Right hindlimb (tissue), 1 donor: Measurements from ENCODE around the gene ARV1.
A peak's percentile ranks its signal among the peaks of the same experiment; 100 is the strongest.
"Not testable (repeated sequence)": the region's sequence is repeated elsewhere in the genome, so short reads cannot be mapped to it uniquely, and the experiment has no call there.

Experiments
- DNase-seq: peaks from one replicate; pipeline ENCODE4 v3.0.0-alpha.2; 2018

The ARV1 gene

DNA sequence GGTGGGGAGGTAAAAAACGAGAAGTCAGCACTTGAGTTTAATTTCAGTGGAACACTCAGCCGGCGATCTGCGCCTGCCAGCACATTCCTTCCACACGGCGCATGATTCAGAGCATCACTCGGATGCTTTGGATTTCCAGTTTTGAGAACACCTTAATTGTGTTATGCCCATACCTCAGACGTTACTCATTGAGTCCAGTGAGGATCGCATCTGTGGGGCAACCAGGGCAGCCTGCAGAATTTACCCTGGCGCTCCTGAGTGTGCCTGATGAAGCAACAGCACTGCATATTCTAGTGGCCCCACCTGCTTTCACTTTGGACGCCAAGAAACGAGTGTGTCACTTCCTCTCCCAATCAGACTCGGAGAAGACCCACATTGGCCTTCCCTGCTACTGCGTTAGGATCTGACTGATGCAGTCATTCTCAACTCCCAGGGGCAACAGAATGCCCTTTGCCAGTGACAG lies 41.3 kb downstream of the ARV1 start:
- no peak for DNase-seq

DNA sequence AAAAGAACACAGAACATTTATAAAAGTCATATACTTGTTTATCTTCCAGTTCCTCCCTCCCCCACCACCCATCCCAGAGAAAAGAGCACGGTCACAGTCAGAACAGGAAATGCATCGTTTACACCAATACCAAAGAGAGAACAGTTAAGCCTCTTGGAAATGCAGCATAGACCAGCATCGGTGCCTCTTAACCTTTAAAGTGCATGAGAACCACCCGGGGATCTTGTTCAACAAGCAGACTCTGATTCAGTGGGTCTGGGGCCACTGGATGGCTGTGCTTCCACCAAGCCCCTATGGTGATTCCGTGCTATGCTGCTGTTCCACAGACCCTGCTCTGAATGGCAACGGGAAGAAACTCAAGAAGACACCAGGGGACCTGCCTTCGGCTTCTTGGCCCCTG lies 41.9 kb downstream of the ARV1 start:
- DNase-seq: no peak

DNA sequence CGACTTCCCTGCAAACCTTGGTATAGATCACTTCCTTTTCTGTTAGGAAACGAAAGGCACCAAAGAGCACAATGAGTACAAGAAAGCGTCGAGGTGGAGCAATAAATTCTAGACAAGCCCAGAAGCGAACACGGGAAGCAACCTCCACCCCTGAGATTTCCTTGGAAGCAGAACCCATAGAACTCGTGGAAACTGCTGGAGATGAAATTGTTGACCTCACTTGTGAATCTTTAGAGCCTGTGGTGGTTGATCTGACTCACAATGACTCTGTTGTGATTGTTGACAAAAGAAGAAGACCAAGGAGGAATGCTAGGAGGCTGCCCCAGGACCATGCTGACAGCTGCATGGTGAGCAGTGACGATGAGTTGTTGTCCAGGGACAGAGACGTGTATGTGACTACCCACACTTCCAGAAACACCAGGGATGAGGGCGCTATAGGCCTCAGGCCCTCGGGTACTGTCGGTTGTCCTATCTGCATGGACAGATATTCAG lies 42.7 kb downstream of the ARV1 start:
- no peak for DNase-seq

DNA sequence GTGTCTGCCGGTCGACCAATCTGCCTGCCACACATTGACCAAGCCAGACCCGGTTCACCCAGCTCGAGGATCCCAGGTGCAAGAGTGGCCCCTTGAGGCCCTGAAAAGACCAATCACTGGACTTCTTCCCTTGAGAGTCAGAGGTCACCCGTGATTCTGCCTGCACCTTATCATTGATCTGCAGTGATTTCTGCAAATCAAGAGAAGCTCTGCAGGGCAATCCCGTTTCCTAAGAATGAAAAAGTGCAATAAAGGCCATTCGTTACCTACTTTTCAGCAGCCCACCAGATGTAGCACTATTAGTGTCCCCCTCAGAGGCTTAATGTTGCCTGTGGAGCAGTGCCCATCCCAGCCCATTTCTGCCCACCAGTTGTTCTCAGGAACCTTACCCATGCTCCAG lies 43.6 kb downstream of the ARV1 start:
- not testable (repeated sequence) for DNase-seq

DNA sequence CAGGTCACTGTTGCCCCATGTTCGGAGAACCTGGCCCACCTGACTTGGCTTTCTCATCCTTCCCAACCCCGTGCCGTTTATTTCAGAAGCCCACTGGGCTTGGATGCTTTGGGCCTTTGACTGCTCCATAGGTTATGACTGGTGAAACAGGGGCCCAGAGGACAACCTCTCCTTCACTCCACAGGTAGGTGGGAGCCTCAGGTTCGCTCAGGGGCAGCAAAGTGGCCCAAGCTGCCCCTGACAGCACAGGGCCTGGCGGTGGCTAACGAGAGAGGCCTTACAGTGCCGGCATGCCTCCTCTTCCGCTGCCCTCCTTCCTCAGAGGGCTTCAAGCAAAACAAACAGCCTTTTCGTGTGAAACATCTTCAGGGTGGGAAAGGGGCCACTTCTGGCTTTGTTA lies 44.3 kb downstream of the ARV1 start:
- no peak for DNase-seq

DNA sequence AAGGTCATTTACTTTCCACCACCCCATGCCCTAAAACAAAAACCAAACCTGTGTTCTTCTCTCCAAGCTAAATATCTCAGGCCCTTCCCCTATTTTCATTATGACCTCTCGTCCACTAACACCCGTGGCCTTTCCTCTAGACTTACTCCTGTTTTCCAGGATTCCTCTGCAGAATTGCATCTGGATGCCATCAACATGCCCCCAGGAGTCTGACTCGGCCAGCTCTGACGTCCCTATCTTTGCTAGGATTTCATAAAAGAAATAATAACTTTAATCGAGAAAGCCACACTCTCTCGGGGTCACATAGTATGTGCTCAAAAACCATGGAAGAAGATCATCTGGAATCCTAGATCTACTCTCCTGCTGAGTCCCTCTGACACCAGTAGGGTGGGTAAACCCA lies 47.7 kb downstream of the ARV1 start:
- no peak for DNase-seq

DNA sequence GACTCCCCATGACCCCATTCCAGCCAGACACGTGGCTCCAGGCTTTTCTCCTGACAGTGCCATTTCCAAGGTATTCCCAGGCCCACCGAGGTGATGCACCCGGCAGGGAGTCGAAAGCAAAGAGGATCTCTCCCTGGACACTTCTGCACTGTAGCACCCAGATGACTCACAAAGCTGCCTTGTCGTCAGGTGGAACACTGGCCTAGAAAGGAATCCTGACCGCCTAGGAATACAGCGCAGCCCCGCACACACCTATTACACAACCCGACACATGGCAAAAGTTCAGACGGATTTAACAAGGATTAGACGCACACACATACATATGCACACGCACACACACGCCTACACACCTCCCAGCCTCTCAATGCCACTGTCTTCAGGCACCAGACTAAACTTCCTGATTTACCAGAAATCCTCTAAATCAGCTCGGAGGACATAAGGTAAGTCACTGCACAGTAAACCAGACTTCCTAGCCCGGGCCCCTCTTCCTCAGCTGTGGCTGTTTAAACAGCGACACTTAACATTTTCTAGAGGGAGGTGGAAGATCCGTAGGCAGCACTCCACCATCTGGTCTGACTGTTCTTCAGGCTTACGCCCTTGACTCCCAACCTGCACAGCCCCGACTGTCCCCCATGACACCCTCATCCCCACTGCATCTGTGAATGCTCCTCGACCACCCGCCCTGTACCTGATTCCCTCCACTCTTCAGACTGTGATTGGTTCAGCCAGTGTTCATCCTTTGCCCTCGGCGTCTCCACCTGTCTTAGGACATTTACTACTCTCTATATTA lies 48.4 kb downstream of the ARV1 start:
- DNase-seq: no peak

DNA sequence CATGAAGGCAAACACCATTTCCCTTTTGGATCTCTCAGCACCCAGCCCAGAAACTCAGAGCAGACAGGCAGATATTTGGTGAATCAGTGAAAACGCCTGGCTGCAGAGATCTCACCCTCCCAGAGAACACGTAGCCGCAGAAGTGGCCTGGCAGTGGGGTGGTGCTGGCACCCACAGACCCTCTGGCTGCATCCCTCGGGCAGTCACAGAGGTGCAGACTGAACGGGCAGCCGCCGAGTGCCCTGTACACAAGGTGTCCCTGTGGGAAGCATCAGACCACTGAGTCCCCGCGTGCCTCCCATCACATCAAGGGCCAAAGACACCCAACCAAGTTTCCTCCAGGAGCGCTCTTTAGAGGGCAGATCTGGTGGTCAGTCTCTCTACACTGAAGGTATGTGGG lies 49.1 kb downstream of the ARV1 start:
- DNase-seq: no peak

DNA sequence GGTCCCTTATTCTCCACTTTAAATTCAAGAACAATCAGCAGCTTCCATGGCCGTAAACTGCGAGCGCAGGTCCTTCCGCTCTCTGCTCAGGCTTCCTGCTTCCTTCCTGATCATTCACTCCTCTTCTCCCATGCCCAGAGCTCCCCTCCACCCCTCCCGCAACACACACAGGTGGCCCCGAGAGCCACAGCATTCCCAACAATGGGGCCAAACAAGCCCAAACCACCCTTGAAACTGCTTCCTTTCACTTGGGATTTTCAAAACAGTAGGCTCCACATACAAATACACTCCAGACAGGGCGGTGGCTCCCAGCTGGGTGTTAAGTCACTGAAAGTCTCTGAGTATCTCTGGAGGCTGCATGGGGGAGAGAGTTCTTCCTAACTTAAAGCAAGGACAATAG lies 49.8 kb downstream of the ARV1 start:
- peak; percentile 43 for DNase-seq

DNA sequence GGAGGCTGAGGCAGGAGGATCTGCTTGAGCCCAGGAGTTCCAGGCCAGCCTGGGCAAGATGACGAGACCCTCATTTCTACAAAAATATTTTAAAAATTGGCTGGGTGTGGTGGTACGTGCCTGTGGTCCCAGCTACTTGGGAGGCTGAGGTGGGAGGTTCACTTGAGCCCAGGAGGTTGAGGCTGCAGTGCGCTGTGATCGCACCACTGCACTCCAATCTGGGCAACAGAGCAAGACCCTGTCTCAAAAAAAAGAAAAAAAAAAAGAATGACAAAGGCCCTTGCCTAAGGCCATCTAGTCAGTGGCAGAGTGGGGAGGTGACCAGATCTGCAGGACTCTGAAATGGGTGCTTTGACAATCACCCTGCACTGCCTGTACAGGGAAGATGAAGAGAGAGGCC lies 50.4 kb downstream of the ARV1 start:
- DNase-seq: not testable (repeated sequence)

DNA sequence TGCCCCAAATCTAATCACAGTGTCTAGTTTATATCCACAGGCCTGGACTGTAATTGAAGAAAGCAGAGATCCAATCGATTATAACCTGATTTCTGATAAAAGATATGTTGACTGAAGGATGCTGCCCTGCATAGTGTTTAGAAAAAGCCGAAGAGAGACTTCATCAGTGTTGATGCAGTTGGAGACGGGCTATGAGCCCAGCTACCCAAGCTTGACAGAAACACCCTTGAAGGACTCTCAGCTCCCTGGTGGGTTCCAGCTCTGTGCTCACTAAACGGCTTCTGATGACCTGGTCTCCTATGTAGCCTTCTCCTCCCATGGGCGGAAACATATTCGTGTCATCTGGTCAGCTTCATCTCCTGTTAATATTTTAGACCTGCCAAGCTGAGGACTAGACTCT lies 50.9 kb downstream of the ARV1 start:
- no peak for DNase-seq

DNA sequence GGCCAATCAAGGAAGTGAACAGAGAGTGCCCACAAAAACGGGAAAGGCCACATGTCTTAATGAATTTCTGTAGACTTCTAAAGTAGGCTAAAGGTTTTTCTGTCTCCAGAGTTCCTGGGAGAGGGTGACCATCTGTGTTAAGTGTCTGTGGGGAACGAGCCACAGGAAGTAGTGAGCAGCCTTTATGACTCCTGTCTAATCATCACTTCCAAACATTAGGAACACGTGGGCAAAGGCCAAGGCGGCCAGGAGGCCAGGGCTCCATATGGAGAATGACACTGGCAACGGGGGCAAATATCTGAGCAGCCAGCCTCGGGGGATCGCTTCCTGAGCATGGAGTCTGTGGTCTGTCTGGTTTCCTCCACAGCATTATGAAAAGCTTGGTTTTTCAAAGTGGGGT lies 54.1 kb downstream of the ARV1 start:
- no peak for DNase-seq

DNA sequence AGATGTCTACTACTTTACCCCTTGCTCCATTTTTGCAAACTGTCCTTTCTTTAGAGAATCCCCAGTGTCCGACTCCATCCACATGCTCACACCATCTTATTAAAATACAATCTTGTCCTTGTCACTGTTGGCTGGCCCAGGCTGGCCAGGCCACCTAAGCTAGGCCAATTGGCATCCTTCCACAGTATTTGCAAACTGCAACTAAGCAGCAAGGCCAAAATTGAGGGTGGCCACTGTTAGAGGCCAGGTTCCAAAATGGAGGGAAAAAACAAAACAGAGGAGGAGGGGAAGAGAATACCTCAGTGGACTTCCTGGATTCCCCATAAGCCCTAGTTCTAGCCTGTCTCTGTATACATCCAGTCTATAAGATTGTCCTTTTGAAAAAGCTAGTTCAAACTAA lies 56.9 kb downstream of the ARV1 start:
- no peak for DNase-seq

DNA sequence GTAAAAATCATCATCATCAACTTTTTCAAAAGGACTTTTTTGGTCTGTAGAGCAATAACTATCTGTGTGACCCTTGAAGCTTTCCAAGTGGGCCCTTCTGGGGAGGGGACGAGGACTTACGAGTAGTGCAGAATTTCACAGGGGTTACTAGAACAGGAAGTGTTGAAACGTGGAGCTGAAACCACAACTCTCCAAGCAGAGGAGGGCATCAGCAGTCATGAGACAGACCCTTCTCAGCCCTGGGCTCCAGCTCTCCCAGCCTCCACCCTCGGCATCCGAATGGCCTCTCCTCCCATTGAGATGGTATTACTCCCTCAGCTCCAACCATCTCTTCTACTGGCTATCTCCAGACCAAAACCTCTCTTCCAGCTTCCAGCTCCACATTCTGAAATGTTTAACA lies 57.5 kb downstream of the ARV1 start:
- DNase-seq: no peak

DNA sequence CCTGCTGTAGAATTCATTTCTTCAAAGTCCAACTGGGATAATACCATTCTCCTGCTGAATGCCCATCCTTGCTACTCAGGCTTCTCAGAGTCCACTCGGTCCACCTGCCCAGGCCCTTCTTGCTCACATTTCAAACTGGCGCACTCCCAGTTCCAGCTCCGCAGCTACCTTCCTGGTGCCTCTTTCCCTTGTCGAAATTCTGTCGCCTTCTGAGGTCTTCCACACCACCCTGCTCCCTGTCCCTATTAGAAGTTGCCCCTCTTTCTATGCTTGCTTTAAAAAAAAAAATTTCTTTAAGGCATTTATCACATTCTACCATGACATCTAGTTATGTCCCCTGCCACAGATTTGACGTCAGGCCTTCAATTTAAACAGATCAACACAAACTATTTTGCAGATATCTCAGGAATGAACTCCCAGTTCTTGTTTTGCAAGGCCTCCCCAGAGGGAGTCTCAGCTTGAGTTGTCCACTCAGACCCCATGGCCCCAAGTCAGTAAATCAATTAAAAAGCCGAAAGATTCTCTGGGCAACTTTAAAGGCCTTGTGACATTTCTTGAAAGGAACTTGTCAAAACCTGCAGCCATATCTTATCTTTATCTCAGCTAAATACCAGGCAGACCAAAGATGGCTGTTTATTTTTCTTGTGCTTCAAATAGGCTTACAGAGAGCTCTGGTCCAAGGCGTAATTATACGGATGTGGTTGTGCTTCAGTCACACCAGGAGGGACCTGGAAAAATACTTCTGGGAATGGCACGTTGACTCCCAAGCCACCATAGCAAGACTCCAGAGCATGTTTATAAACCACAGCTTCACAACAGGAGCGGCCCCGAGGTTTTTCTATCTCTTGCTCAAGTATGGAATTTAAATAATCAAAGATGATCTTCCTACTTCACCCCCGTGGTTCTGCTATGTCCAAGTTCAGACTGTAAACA lies 59.0 kb downstream of the ARV1 start:
- no peak for DNase-seq

DNA sequence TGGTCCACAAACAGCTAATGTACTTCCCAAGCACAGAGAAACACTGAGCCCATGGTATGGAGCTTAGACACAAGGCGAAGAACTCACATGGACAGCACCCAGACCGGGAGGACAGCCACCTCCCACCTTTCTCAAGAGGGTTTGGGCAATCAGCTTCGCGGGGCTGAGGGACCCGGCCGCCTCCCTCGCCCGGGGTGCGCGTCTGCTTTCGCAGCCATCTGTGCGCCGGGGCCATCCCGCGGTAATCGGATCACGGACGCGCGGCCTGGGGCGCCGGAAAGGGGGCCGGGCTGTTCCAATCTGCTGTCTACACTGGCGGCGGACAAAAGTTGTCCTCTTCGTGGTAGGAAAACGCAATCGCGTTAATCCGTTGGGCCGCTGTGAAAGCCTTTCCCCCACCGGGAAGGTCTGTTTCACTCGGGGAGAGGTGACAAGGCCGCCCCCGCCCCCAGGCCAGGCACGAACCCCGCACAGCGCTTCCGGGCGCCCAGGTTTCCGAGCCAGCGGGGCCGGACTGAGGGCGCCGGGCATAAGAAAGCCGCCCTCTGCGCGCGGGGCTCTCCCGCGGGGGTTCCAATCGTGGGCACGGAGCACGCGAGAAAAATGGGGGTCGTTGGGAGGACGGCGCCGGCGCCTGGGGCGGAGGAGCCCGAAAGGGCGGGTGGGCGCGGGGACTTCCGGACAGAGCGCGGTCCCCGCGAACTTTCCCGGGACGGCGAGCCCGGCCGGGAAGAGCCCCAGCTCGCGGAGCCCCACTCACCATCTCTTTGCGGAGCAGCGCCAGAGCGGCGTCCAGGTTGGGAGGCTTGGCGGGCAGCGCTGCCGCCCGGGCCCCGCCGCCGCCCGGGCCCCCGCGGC lies 60.5 kb downstream of the ARV1 start:
- DNase-seq: peak; percentile 68

DNA sequence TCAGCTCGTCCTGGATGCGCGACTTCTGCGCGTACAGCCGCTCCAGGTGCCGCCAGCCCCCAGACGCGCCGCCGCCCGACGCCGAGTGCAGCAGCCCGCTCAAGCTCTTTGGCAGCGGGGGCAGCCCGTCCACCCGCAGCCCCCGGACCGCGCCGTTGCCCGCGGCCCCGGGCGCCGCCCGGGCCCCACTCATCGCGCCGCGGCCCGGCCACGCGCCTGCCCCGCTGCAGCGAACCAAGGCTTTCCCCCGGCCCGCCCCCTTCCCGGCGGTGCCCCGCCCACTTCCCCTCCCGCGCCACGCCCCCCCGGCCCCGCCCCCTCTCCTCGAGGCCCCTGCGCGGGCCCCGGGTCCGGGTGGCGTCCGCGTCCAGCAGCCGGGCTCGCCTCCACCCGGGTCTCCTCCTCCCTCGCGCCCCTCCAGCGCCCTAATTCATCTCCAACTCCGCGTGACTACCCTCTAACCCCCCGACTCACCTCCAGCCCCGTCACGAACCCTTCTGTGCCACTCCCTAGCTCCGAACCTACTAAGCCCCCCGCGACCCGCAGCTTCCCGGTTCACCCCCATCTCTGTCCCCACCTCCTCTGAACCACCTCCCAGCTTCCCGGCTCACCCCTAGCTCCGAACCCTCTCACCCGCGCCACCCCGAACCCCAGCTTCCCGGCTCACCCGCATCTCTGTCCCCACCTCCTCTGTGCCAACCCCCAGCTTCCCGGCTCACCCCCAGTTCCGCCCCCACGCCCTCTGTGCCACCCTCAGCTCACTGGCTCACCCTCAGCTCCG lies 61.3 kb downstream of the ARV1 start, which contains the start of gene FAM89A:
FAM89A (minus strand) TSS at position 236 of the 781 bp plus-strand sequence; CDS start at position 193, 43 bp downstream.
- DNase-seq: peak; percentile 80

DNA sequence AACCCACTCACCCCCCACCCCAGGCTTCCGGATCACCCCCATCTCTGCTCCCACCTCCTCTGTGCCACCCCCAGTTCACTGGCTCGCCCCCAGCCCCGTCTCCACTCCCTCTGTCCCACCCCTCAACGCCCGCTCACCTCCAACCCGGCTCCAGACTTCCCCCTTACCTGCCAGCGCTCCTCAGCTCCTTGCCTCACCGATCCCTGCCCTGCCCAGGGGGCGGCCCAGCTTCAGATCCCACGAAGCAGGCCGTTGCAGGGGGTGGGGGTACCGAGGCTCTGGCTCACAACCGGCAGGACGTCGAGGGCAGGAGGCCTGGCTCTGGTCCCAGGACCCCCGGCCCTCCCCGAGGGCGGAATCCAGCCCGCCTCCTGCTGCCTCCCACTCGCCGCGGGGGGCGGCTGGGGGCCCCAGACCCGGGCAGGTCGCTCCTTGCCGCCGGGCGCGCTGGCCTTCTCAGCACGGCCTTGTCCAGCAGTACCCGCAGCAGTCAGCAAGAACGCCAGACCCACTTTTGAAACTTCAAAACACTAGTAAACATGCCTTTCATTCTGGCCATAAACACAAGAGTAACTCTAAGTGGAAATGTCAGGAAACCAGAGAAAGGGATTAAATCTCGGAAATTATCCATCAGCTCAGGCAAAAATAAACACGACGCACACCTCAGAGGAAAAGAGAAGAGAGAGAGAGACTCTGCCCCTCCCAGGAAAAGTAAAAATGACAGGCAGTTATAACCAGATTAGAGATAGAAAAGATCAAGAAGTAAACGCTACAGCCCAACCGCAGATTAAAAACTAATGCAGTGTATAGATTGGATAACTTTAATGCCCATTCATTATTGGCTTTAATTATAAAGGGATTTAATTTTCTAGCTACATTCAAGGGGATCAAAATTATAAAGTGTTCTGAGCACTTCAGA lies 62.2 kb downstream of the ARV1 start:
- peak; percentile 47 for DNase-seq

DNA sequence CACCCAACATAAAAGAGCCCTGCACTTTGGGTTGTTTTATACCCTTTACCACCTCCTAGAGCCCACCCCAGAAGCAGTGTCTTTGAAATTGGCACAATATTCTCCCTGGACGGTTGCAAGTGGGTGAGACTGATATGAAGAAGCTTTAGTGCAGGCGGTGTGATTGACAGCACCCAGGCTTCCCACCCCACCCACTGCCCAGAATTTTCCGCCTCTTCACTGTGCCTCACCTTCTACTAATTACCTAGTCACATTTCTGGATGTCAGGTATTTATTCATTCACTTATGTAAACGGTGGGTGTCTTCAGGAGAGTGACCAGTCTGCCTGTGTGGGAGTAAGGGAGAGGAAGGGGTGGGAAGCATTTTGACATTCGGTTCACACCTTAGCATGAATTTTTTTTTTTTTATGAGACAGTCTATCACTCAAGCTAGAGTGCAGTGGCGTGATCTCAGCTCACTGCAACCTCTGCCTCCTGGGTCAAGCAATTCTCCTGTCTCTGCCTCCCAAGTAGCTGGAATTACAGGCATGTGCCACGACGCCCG lies 62.9 kb downstream of the ARV1 start:
- no peak for DNase-seq

DNA sequence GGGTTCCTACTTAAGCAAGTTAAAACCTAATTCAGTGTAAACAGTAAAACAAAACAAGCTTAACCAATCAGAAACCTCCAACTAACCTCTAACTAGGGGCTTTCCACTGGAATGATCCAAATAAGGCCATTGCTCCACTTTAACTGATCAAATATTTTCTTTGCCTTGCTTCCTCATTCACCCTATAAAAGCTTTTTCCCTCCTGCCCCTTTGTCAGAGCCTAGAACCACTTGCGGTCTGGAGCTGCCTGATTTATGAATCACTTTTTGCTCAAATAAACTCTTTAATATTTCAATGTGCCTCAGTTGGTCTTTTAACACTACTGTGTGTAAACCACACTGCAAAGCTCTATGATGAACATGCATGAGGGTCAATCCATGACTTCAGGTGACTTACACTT lies 65.7 kb downstream of the ARV1 start:
- DNase-seq: no peak
